T-helper 2 cell treated with Interferon-gamma antibody and Interleukin-4, amounts not matched to agents 100 ng/mL and 5 ng/mL, for 36 hours (primary cell): ENCODE measurements around the gene FSIP1. TPM values are rescaled to one million over a fixed set of nuclear protein-coding genes. Genes with fewer than 3 reads are reported as not detected.

Experiments used
- intact Hi-C: fragments of 100-400 bp; cut with micrococcal nuclease; formaldehyde crosslinking; loops from one replicate; pipeline ENCODE4 v1.15.1; 2023
- total RNA-seq: library from RNA; stranded (reverse); gene quantifications from 2 replicates; pipeline ENCODE4 v1.2.3, GENCODE V29; 2022

The FSIP1 gene
- total RNA-seq, 1 donor from 2014 or later: 0.32 TPM

DNA sequence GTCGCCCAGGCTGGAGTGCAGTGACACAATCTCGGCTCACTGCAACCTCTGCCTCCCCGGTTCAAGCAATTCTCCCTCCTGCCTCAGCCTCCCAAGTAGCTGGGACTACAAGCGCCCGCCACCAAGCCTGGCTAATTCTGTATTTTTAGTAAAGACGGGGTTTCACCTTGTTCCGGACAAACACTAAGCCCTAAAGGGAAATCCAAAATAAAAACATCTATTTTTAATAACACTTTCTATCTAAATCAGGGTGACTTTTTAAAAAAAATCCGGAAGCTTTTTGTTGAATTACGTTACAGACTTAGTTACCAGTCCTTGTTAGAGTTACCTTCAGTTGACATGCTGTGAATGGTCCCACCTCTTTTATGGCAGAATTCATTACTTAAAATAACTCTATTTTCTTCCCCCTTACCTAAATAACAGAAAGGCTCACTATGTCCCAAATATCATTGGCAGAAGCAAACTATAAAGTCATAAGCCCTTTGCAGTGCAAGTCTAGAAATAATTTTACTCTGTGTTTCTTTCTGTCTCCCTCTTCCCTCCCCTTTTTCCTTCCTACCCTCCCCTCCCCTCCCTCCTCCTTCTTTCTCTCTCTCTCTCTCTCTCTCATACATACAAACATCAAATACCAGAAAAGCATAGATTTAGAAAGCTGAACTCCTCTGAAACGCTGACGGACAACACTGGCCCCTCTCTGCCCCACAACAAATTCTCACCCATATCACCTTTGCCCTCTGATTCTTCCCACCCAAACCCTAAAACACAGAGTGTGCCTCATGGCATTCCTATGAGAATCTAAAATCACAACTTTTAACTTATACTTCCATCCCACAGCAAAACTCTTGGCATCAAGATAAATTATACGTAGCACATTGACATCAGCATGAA lies 183.4 kb downstream of the FSIP1 start:
- intact Hi-C loops: loop anchor here (10.0 kb wide), 1 partner anchor 86 kb away; no protein-coding TSS in a partner anchor

DNA sequence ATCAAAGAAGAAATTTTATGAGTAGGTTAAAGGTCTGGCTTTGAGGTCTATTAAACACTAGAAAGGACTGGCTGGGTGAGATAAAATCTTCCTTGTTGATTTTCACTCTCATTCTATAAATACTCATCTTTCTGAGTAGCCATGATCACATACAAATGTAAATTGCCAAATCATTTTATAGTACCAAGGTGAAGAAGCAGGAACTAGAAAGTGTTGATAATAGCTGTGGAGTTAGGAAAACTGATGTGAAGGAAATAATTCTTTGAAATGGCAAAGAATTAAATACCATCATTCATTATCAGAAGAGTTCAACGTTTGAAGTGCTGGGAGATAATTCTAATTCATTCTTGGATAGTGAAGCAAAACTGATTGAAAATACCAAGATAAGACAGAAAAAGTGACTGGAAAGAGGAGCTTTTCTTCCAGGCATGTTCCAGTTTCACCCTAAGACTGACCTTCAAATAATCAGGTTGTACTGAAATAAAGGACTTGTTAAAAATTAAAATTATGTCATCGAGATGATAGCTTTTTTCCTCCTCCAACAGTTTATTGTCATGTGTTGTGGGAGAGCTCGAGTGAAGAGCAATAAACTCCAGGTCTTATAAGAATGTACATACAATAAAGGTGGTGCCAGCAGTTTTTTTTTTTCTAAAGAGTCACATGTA lies 184.3 kb downstream of the FSIP1 start:
- intact Hi-C loops: loop anchor here (10.0 kb wide), 1 partner anchor 86 kb away; no protein-coding TSS in a partner anchor

DNA sequence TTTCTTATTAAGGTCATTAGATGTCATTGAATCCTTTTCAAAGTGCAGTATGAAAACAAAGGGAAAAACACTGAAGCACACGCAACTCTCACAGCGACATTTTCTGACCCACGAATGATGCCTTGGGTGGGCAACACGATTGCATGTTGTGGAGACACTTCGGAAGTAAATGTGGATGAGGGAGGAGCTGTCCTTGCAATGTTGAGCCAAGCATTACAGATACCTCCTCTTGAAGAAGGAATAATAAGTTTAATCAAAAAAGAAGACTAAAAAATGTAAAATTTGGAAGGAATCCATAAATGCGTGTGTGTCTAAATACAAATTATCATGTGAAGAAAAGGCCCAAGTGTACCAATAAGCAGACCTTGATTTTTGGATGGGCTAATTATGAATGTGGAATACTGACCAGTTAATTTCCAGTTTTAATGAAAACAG lies 184.9 kb downstream of the FSIP1 start:
- intact Hi-C loops: loop anchor here (10.0 kb wide), 1 partner anchor 87 kb away; no protein-coding TSS in a partner anchor

DNA sequence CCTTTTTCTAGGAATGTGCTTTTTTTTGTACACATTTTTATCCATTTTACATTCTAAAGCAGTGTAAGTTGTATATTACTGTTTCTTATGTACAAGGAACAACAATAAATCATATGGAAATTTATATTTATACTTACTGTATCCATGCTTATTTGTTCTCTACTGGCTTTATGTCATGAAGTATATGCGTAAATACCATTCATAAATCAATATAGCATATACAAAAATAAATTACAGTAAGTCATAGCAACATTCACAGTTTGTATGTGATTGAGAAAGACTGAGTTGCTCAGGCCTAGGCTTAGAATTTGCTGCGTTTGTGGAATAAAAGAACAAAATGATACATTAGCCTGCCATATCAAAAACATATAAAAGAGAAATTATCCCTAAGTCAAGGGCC lies 185.3 kb downstream of the FSIP1 start:
- intact Hi-C loops: loop anchor here (10.0 kb wide), 1 partner anchor 87 kb away; no protein-coding TSS in a partner anchor

DNA sequence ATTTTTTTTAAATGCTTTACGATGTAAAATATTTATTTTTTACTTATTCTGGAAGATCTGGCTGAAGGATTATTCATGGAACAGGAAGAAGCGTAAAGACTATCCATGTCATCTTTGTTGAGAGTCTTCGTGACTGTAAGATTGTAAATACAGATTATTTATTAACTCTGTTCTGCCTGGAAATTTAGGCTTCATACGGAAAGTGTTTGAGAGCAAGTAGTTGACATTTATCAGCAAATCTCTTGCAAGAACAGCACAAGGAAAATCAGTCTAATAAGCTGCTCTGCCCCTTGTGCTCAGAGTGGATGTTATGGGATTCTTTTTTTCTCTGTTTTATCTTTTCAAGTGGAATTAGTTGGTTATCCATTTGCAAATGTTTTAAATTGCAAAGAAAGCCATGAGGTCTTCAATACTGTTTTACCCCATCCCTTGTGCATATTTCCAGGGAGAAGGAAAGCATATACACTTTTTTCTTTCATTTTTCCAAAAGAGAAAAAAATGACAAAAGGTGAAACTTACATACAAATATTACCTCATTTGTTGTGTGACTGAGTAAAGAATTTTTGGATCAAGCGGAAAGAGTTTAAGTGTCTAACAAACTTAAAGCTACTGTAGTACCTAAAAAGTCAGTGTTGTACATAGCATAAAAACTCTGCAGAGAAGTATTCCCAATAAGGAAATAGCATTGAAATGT lies 186.1 kb downstream of the FSIP1 start:
- intact Hi-C loops: loop anchor here (10.0 kb wide), 1 partner anchor 88 kb away; no protein-coding TSS in a partner anchor

DNA sequence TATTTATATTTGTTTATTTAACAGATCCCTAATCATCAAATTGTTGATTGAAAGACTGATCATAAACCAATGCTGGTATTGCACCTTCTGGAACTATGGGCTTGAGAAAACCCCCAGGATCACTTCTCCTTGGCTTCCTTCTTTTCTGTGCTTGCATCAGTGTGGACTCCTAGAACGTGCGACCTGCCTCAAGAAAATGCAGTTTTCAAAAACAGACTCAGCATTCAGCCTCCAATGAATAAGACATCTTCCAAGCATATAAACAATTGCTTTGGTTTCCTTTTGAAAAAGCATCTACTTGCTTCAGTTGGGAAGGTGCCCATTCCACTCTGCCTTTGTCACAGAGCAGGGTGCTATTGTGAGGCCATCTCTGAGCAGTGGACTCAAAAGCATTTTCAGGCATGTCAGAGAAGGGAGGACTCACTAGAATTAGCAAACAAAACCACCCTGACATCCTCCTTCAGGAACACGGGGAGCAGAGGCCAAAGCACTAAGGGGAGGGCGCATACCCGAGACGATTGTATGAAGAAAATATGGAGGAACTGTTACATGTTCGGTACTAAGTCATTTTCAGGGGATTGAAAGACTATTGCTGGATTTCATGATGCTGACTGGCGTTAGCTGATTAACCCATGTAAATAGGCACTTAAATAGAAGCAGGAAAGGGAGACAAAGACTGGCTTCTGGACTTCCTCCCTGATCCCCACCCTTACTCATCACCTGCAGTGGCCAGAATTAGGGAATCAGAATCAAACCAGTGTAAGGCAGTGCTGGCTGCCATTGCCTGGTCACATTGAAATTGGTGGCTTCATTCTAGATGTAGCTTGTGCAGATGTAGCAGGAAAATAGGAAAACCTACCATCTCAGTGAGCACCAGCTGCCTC lies 187.1 kb downstream of the FSIP1 start:
- intact Hi-C loops: loop anchor here (10.0 kb wide), 1 partner anchor 89 kb away; no protein-coding TSS in a partner anchor

DNA sequence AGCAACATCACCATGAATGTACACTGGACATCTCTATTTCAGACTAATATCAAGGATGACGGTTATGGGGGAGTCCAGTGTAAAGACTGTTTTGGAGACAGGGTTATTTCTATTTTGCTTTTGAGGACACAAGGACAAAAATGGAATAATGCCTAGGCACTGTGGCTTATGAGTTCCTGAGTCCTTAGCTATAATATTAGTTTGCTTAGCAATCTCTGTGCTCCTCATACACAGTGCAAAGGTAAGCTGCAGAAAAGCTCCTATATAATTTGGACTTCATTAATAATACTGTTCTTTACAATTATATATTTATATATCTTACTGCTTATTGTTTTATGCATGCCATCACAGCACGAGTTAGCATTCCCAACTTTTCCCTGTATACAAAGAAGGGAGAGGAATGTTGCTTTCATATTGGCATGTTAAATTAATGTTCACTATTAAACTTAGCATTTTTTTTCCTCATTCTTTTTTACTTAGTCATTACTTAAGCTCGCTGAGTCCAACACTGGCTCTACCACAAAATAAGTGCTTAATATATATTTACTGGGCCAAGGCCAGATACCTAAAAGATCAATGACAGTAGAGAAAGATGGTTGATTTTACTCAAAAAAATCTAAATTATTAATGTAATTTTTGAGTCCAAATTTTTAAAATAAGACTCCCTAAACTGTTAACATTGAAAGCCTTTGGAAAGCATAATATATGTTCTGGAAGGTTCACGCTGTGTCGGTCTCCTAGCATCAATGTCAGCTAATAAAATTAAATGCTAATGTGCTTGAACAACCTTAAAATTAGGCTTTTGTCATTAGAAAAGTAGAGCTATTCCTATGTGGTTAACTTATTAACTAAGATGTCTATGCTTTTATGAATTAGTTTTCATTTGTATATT lies 187.9 kb downstream of the FSIP1 start:
- intact Hi-C loops: loop anchor here (10.0 kb wide), 1 partner anchor 90 kb away; no protein-coding TSS in a partner anchor

DNA sequence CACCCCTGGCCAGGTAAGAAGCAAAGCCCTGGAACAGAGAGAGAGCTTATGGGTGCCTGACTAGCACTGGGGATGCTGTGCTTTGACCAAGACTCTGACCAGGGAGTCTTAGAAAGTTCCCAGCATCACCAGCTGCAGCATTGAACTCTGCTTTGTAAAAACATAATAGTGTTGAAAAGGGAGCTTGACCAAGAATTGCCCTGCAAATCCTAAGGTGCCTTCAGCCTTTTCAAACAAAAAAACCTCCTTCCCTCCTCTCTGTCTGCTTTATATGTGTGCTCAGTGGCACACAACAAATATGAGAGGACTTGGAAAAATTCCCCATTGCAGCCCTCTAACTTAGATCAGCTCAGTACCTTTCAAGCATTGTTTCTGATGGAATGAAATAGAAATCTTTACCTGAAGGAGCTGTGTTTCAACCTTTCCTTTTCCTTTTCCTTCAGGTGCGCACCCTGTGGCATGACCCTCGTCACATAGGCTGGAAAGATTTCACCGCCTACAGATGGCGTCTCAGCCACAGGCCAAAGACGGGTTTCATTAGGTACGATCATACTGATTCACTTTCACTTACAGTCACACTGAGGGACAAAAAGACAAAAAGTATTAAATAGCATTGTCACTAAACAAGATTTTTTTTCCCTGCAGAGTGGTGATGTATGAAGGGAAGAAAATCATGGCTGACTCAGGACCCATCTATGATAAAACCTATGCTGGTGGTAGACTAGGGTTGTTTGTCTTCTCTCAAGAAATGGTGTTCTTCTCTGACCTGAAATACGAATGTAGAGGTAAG lies 188.8 kb downstream of the FSIP1 start:
- intact Hi-C loops: loop anchor here (10.0 kb wide), 1 partner anchor 91 kb away; no protein-coding TSS in a partner anchor

DNA sequence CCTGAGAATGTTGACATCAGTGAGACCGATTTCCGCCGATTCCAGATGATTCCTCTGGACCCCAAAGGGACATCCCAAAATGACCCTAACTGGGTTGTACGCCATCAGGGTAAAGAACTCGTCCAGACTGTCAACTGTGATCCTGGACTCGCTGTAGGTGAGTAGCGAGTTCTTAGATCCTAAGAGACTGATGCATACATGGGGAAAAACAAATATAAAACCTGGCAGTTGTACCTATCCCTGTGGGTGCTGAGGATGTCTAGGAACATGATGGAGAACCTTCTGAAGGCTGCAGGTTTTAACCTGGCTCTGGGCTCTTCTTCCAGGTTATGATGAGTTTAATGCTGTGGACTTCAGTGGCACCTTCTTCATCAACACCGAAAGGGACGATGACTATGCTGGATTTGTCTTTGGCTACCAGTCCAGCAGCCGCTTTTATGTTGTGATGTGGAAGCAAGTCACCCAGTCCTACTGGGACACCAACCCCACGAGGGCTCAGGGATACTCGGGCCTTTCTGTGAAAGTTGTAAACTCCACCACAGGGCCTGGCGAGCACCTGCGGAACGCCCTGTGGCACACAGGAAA lies 189.5 kb downstream of the FSIP1 start:
- intact Hi-C loops: loop anchor here (10.0 kb wide), 1 partner anchor 92 kb away; no protein-coding TSS in a partner anchor

DNA sequence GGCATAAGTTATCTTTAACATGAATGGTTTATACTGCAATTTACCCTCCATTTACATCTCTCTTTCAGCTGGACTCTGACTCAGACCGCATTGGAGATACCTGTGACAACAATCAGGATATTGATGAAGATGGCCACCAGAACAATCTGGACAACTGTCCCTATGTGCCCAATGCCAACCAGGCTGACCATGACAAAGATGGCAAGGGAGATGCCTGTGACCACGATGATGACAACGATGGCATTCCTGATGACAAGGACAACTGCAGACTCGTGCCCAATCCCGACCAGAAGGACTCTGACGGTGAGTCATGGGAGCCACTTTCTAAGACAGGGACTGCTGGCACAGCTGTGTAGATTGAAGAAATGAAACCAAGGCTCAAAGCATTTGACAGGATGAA lies 190.1 kb downstream of the FSIP1 start:
- intact Hi-C loops: loop anchor here (10.0 kb wide), 1 partner anchor 92 kb away; no protein-coding TSS in a partner anchor

DNA sequence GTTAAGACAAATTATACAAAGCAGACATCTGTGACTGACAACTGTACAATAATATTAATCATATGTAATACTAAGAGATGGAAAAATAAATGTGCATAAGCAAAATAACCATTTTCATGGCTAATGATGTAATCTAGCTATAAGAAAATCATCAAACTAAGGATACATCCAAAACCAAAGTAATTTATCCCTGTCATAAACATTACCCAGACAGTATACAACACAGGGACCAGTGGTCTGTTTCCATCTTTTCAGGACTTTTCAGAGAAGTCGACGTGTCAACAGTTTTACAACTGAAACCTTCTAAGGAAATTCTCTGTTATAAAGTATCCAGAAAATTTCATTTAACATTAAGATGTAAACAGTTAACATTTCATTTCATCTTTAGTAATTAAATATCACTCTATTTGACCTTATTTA lies 190.7 kb downstream of the FSIP1 start:
- intact Hi-C loops: loop anchor here (10.0 kb wide), 1 partner anchor 93 kb away; no protein-coding TSS in a partner anchor

DNA sequence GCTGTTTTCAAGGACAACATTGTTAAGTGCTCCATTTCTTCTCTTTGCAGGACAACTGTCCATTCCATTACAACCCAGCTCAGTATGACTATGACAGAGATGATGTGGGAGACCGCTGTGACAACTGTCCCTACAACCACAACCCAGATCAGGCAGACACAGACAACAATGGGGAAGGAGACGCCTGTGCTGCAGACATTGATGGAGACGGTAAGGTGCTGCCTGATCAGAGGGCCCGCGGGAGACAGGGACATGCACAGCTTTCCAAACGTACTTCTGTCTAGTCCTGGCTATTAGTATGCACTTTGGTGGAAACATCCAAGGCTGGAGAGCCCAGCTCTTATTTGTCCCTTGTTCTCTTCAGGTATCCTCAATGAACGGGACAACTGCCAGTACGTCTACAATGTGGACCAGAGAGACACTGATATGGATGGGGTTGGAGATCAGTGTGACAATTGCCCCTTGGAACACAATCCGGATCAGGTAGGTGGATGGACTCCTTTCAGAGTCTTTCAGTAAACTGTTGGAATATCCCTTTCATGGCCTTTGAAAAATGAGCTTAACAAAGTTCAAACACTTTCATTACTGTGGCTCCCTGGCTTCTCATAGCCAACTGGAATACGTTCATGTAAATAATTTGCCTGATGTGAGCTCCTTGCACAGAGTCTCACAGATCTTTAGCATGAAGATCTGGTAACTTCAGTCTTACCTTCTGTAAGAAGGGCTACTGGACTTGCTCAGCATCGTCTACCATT lies 191.3 kb downstream of the FSIP1 start:
- intact Hi-C loops: loop anchor here (10.0 kb wide), 1 partner anchor 93 kb away; no protein-coding TSS in a partner anchor

DNA sequence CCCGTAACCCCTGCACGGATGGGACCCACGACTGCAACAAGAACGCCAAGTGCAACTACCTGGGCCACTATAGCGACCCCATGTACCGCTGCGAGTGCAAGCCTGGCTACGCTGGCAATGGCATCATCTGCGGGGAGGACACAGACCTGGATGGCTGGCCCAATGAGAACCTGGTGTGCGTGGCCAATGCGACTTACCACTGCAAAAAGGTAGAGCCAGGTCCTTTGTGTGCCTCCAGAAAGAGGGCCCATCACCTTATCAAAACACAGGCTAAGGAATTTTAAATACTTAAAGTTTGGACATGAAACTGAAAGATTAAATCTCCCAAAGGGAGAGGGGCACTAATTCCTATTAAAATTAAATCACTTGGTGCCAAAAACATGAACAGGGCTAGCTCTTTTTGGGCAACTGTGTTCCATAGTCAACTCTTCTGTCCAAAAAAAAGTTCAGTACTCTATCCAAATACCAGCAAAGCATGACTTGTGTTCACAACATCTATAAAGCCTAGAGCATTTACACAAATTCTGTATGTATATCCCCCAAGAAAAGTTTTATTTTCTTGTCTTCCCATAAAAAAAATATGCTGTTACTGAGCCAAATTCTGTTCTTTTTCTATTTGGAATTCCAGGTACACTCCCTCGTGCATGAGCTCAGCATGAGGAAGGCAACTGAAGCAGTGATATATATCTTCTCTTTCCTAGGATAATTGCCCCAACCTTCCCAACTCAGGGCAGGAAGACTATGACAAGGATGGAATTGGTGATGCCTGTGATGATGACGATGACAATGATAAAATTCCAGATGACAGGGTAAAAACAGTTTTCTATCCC lies 192.6 kb downstream of the FSIP1 start:
- intact Hi-C loops: loop anchor here (10.0 kb wide), 1 partner anchor 95 kb away; no protein-coding TSS in a partner anchor

DNA sequence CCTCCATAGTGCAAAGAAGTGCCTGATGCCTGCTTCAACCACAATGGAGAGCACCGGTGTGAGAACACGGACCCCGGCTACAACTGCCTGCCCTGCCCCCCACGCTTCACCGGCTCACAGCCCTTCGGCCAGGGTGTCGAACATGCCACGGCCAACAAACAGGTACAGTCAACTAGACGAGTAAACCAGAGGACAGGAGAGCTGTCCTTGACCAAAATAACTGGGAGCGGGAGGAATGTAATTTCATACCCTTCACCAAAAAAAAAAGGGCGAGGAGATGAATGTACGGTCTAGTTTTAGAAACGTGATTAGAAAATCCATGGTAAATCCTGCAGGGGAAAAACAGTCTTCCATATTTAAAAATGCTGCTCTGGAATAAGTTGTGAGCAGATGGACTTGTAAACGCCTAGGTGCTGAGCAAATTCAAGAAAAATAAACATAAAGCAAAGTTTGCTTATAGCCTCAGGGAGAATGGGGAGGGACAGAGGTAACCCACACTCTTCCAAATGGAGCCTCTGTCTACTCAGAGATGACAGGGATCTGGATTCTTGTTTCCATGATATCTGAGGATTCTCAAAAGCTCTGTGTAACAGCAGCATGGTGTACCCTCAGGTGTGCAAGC lies 193.3 kb downstream of the FSIP1 start:
- intact Hi-C loops: no loop called here

DNA sequence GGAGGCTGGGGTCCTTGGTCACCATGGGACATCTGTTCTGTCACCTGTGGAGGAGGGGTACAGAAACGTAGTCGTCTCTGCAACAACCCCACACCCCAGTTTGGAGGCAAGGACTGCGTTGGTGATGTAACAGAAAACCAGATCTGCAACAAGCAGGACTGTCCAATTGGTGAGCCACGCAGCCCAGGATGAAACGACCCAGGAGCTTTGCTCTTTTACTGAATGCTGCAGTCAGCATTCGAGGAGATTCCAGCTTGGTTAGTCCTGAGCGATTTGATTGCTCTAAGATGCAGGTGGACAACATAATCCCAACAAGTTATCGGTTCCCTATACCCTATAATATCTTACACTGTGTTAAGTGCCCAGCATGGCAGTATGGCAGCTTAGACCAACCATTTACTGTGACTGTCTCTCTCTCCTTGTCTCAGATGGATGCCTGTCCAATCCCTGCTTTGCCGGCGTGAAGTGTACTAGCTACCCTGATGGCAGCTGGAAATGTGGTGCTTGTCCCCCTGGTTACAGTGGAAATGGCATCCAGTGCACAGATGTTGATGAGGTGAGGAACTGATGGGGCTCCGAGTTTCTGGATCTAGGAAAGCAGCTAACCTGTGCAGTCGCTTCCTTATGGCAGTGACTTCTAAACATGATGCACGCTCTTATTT lies 194.0 kb downstream of the FSIP1 start:
- intact Hi-C loops: no loop called here
